Dendritic cell treated with granulocyte-macrophage colony-stimulating factor and Interleukin-4, amounts not matched to agents 40 ng/mL and 50 ng/mL, for 4 days (primary cell): Measurements from ENCODE around the gene SLC35A3.
"Not testable (repeated sequence)": the region's sequence is repeated elsewhere in the genome, so short reads cannot be mapped to it uniquely, and the experiment has no call there.

Experiments used
- H3K27ac Mint-ChIP-seq: one replicate; pipeline ENCODE4 v1.8.0; 2022; ENCODE audit warnings: mild to moderate bottlenecking, mixed read lengths
- H3K27me3 Mint-ChIP-seq: one replicate; pipeline ENCODE4 v1.8.0; 2022; ENCODE audit warnings: mild to moderate bottlenecking, mixed read lengths
- H3K36me3 Mint-ChIP-seq: one replicate; pipeline ENCODE4 v1.8.0; 2022; ENCODE audit warnings: low read depth, mixed read lengths
- H3K4me1 Mint-ChIP-seq: one replicate; pipeline ENCODE4 v1.8.0; 2022; ENCODE audit warnings: low read depth, mixed read lengths
- H3K4me3 Mint-ChIP-seq: one replicate; pipeline ENCODE4 v1.8.0; 2022; ENCODE audit warnings: mild to moderate bottlenecking, moderate library complexity, mixed read lengths
- H3K9me3 Mint-ChIP-seq: one replicate; pipeline ENCODE4 v1.8.0; 2022; ENCODE audit warnings: mixed read lengths
- intact Hi-C: fragments of 100-400 bp; cut with micrococcal nuclease; formaldehyde crosslinking; loops from one replicate; pipeline ENCODE4 v1.15.0; 2022

SLC35A3 gene

DNA sequence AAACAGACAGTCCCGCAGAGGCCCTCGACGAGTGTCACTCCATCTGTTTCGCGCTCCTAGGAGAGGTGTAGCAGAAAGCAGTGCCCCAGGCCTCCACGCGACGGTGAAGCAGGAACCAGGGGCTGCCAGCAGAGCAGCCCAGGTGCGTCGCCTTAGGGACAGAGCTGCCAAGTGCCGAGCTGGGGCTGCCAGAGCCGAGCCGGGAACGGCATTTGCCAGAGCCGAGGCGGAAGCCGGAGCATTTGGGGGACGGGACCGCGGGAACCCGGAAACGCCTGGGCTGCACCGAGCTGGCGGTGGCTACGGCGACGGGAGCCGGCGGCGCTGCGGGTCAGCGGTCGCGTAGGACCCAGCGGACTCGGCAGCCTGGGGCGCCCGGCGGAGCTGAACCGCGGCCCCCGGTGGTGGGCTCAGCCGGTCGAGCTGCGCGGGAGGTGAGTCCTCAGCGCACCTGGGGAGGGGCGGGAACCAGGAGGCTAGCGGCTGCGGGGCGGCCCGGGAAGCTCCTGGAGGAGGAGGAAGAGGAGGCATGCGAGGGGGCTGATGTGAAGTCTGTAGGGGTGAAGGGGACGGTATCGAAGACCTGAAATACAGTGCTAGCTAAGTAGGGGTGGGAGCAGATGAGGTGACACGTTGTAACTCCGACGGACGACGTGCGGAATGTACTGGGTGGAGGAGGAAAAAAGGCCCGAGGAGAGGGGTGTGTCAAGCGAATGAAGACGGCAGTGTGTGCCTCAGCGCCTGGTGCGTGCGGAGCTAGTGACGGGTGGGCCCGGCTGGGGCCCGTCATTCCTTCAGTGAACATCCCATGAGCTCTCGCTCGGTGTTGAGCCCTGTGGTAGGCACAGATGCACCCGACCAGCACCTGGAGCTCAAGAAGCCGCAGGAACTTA, at the start of gene SLC35A3:
Gene SLC35A3 (plus strand): TSS at position 268 of the 893 bp plus-strand sequence. CDS start 23,559 bp downstream, outside the sequence.
- Mint-ChIP-seq H3K4me1 (peaks cover 17% of the 10 kb centered on the region), H3K27me3 (no peaks in the 10 kb centered on the region), H3K4me3 (peak within 1 kb of the TSS; percentile 100), H3K9me3 (no peaks in the 10 kb centered on the region), H3K27ac (peak within 1 kb of the TSS; percentile 83), H3K36me3 (peaks cover 21% of the 10 kb centered on the region)
- intact Hi-C loops, result loop anchor here (2.0 to 5.0 kb wide), 2 partner anchors 67 to 162 kb away; partner anchors contain the start of genes SASS6 and TRMT13

DNA sequence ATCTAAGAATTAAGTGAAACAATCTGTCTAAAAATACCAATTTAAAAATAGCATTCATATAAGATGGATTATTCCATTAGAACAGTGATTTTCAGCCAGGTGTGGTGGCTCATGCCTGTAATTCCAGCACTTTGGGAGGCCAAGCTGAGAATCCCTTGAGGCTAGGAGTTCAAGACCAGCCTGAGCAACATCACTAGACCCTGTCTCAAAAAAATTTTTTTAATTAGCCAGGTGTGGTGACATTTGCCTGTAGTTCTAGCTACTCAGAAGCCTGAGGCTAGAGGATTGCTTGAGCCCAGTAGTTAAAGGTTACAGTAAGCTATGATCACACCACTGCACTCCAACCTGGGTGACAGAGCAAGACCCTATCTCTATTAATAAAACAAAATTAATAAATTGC, 35.0 kb upstream of the SLC35A3 start:
- Mint-ChIP-seq H3K27ac (no peak overlapping the region), H3K27me3 (no peaks in the 10 kb centered on the region), H3K36me3 (no peaks in the 10 kb centered on the region), H3K4me3 (no peak overlapping the region), H3K9me3 (peaks cover 7% of the 10 kb centered on the region), H3K4me1 (no peaks in the 10 kb centered on the region)
- intact Hi-C loops, result no loop called here

GRCh38 chr1:99935534-99935933, 34.3 kb upstream of the SLC35A3 start:
- no peak overlapping the region for H3K4me3 Mint-ChIP-seq
- intact Hi-C loops, result no loop called here

DNA sequence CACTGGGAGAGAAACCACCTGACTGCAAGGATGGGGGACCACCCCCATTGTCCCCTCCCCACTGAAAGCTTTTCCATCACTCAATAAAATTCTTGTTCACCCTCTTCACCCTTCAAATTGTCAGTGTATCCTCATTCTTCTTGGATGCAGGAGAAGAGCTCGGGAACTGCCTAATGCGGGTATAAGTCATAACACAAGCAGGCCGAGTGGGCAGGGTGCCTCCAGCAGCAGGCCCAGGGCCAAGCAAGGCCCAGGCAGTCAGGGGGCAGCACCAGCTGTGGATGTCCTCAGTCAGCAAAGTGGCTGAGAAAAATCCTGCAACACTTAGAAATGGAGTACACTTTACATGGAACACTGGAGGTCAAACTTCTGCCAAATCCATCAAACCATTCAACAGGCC, 33.7 kb upstream of the SLC35A3 start:
- Mint-ChIP-seq H3K9me3 (peaks cover 7% of the 10 kb centered on the region), H3K27me3 (no peaks in the 10 kb centered on the region), H3K36me3 (no peaks in the 10 kb centered on the region), H3K4me3 (no peak overlapping the region), H3K4me1 (no peaks in the 10 kb centered on the region), H3K27ac (no peak overlapping the region)
- intact Hi-C loops, result no loop called here

More at GRCh38 chr1:99935534-99935933, 34.3 kb upstream of the SLC35A3 start:
- Mint-ChIP-seq H3K36me3 (no peaks in the 10 kb centered on the region), H3K27ac (no peak overlapping the region), H3K27me3 (no peaks in the 10 kb centered on the region), H3K4me1 (no peaks in the 10 kb centered on the region), H3K9me3 (peaks cover 7% of the 10 kb centered on the region)

DNA sequence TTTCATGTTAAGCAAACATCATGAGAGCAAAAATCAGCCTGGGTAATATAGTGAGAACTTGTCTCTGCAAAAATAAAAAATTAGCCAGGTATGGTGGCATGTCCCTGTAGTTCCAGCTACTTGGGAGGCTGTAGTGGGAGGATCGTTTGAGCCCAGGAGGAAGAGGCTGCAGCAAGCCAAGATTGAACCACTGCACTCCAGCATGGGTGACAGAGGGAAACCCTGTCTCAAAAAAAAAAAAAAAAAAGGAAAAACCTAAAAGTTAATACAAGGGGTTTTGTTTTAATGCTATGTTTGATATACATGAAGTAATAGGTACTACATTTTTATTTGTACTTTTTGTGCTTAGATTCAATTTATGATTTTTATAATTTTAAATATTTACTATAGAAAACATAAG, 27.1 kb upstream of the SLC35A3 start:
- Mint-ChIP-seq H3K9me3 (no peaks in the 10 kb centered on the region), H3K27ac (no peak overlapping the region), H3K27me3 (no peaks in the 10 kb centered on the region), H3K4me1 (no peaks in the 10 kb centered on the region), H3K36me3 (no peaks in the 10 kb centered on the region), H3K4me3 (no peak overlapping the region)
- intact Hi-C loops, result no loop called here

DNA sequence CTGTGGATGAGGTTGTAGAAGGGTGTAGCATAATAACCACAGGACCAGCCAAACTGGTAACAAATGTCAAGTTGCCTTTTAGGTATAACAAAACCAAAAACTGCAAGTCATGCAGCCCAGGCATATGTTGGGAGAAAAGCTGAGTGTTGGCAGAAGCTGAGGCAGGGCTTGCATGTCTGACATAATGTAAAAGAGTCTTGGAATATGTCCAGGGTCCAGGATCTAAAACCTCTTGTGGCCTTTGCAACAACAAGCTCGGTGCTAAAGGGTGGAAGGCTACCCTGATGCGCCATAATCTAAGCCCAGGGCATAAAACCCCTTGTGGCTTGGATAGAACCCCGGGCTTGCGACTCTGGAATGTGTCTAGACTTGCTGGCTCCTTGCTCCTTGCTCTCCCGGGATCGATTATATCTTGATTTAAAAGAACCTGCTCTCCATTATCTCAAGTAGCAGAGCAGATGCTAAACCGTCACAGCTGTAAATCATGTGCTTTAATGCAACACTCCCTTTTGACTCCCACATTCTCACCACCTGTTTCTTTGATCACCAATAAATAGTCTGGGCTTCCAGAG, 26.5 kb upstream of the SLC35A3 start:
- H3K4me1 Mint-ChIP-seq, result no peaks in the 10 kb centered on the region
- H3K27ac Mint-ChIP-seq, result no peak overlapping the region
- H3K36me3 Mint-ChIP-seq, result no peaks in the 10 kb centered on the region
- no peak overlapping the region for H3K4me3 Mint-ChIP-seq
- H3K9me3 Mint-ChIP-seq, result no peaks in the 10 kb centered on the region
- intact Hi-C loops, result no loop called here
- H3K27me3 Mint-ChIP-seq, result no peaks in the 10 kb centered on the region

- H3K27ac Mint-ChIP-seq, result no peak overlapping the region
- no peaks in the 10 kb centered on the region for H3K4me1 Mint-ChIP-seq
- no peaks in the 10 kb centered on the region for H3K36me3 Mint-ChIP-seq
- no peaks in the 10 kb centered on the region for H3K9me3 Mint-ChIP-seq
- H3K27me3 Mint-ChIP-seq, result no peaks in the 10 kb centered on the region
- no peak overlapping the region for H3K4me3 Mint-ChIP-seq
- intact Hi-C loops, result no loop called here
Measured at GRCh38 chr1:99944192-99944591, 25.6 kb upstream of the SLC35A3 start.

- Mint-ChIP-seq H3K27ac (no peak overlapping the region), H3K27me3 (no peaks in the 10 kb centered on the region), H3K4me1 (no peaks in the 10 kb centered on the region), H3K36me3 (no peaks in the 10 kb centered on the region), H3K4me3 (no peak overlapping the region), H3K9me3 (no peaks in the 10 kb centered on the region)
- intact Hi-C loops, result no loop called here
Measured at GRCh38 chr1:99945174-99945573, 24.6 kb upstream of the SLC35A3 start.

DNA sequence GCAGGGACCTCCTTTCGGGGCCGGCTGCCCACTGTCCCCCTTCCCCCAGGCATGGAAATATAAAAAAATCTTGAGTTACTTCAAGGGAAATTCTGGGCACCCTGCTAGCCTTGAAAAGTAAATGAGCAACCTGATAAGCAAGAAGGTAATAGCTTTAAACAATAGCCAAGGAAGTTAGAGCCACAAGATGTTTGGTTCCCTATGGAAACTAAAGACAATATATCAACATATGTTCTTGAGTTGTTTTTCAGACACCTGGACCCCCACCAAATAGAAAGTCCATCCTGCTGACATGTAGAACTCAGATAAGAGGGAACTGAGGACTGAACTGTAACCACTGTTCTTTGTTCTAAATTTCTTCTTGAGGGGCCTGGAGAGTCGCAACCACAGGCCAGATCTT, 19.3 kb upstream of the SLC35A3 start:
- Mint-ChIP-seq H3K36me3 (no peaks in the 10 kb centered on the region), H3K4me1 (no peaks in the 10 kb centered on the region), H3K4me3 (no peak overlapping the region), H3K9me3 (no peaks in the 10 kb centered on the region), H3K27me3 (no peaks in the 10 kb centered on the region), H3K27ac (no peak overlapping the region)
- intact Hi-C loops, result no loop called here

- Mint-ChIP-seq H3K4me1 (no peaks in the 10 kb centered on the region), H3K36me3 (no peaks in the 10 kb centered on the region), H3K4me3 (no peak overlapping the region), H3K27ac (no peak overlapping the region), H3K9me3 (no peaks in the 10 kb centered on the region), H3K27me3 (no peaks in the 10 kb centered on the region)
- intact Hi-C loops, result no loop called here
Measured at GRCh38 chr1:99952522-99952921, 17.3 kb upstream of the SLC35A3 start.

- Mint-ChIP-seq H3K4me3 (no peak overlapping the region), H3K36me3 (no peaks in the 10 kb centered on the region), H3K9me3 (no peaks in the 10 kb centered on the region), H3K4me1 (no peaks in the 10 kb centered on the region), H3K27ac (no peak overlapping the region), H3K27me3 (no peaks in the 10 kb centered on the region)
- intact Hi-C loops, result no loop called here
Measured at GRCh38 chr1:99955375-99955774, 14.4 kb upstream of the SLC35A3 start.

DNA sequence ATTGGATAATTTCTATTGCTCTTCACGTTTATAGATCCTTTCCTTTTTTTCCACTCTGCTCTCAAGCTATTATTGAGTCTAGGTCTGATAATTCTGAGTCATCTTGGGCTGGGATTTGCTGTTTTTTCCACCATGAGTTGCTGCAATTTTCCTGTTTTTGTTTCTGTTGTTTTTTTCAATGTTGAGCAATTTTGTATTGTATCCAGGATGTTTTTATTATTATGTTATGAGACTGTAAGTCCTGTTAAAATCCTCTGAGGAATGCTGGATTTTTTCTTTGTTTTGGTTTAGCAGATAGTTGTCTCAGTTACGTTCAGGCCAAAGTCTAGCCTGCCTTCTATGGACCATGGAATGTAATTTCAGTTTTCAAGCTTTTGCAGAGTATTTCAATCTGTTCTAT, 13.0 kb upstream of the SLC35A3 start:
- no peaks in the 10 kb centered on the region for H3K36me3 Mint-ChIP-seq

GRCh38 chr1:99957818-99958217, 12.0 kb upstream of the SLC35A3 start:
- Mint-ChIP-seq H3K9me3 (no peaks in the 10 kb centered on the region), H3K36me3 (no peaks in the 10 kb centered on the region), H3K4me1 (no peaks in the 10 kb centered on the region), H3K27me3 (no peaks in the 10 kb centered on the region), H3K4me3 (no peak overlapping the region), H3K27ac (no peak overlapping the region)
- intact Hi-C loops, result no loop called here

More for the DNA sequence above, 13.0 kb upstream of the SLC35A3 start:
- H3K9me3 Mint-ChIP-seq, result no peaks in the 10 kb centered on the region
- no peaks in the 10 kb centered on the region for H3K27me3 Mint-ChIP-seq
- no peak overlapping the region for H3K27ac Mint-ChIP-seq
- no peaks in the 10 kb centered on the region for H3K4me1 Mint-ChIP-seq
- intact Hi-C loops, result no loop called here
- H3K4me3 Mint-ChIP-seq, result no peak overlapping the region

DNA sequence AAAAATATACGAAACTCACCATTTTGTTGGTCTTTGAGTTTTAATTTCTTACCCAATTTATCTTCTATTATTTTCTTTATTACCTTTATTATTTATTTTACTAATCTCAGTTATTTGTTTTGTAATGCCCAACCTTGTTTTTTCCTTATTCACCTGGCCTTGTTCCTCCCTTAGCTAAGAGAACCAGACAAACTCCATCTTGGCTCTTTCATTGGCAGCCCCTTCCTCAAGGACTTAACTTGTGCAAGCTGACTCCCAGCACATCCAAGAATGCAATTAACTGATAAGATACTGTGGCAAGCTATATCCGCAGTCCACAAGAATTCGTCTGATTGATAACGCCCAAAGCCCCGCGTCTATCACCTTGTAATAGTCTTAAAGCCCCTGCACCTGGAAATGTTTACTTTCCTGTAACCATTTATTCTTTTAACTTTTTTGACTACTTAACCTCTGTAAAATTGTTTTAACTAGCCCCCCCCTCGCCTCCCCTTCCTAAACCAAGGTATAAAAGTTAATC, 10.5 kb upstream of the SLC35A3 start:
- H3K36me3 Mint-ChIP-seq, H3K4me3 Mint-ChIP-seq, H3K27ac Mint-ChIP-seq: not testable (repeated sequence)

More for the DNA sequence above, 10.5 kb upstream of the SLC35A3 start:
- H3K27me3 Mint-ChIP-seq, intact Hi-C loops, H3K9me3 Mint-ChIP-seq, H3K4me1 Mint-ChIP-seq: not testable (repeated sequence)
